Right atrium auricular region (tissue), 2 donors: Measurements from ENCODE around the gene TSNAX. TPM values are rescaled to one million over a fixed set of nuclear protein-coding genes. Genes with fewer than 3 reads are reported as not detected.
"Not testable (repeated sequence)": the region's sequence is repeated elsewhere in the genome, so short reads cannot be mapped to it uniquely, and the experiment has no call there.

Experiments
- DNase-seq: peaks from one replicate; pipeline ENCODE4 v3.0.0-alpha.2; 2019; ENCODE audit warnings: low spot score
- H3K27ac ChIP-seq, 2 donors: fragments of 200-600 bp; sonication (generic); 1 replicate in 1 of 2; 2 replicates in 1 of 2; pipeline ENCODE4 v1.5.1; 2016 to 2019
- H3K27me3 ChIP-seq, 2 donors: fragments of 200-600 bp; sonication (generic); one replicate each; pipeline versions ENCODE4 v1.5.1 to v1.6.0; 2017 to 2019
- H3K36me3 ChIP-seq: fragments of 200-600 bp; sonication (generic); one replicate; pipeline ENCODE4 v1.5.1; 2016
- H3K4me1 ChIP-seq, 2 donors: fragments of 200-600 bp; sonication (generic); one replicate each; pipeline versions ENCODE4 v1.5.1 to v1.6.0; 2017 to 2019
- H3K4me3 ChIP-seq, 2 donors: fragments of 200-600 bp; sonication (generic); 1 replicate in 1 of 2; 2 replicates in 1 of 2; pipeline ENCODE4 v1.5.1; 2017 to 2019; ENCODE audit warnings: mild to moderate bottlenecking in 1 of 2, moderate library complexity in 1 of 2
- H3K9me3 ChIP-seq, 2 donors: fragments of 200-600 bp; sonication (generic); one replicate each; pipeline ENCODE4 v1.5.1; 2019
- total RNA-seq, 2 donors: library from RNA; depleted of rRNA; stranded (reverse); fragments of >200 nt; gene quantifications; one replicate each; pipeline ENCODE4 v1.1.0, GENCODE V29; 2016
- TF ChIP-seq, protein P1 (sequence below), 2 donors: fragments of 200-600 bp; sonication (generic); IDR thresholded peaks; one replicate each; pipeline ENCODE4 v1.5.1; 2019; ENCODE audit warnings: antibody characterized with exemption in 2 of 2

Gene TSNAX
- total RNA-seq, 2 donors from 2014 or later, result 19.5 to 26.3 TPM

DNA sequence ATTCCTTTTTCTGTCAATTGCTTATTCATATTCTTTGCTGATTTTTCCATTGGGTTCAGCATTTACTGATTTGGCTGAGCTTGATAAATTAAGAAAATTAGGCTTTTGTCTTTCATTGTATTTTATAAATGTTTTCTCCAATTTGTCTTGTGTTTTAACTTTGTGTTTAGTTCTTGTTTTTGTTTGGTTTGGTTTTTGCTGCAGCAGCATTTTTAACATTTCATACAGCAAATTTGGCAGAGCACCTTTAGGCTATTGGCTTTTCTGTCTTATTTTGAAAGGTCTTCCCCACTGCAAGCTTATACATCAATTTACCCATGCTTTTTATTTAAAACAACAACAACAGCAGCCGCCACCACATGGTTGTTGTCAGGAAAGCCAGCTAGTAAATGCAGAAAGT lies 64.3 kb downstream of the TSNAX start:
- H3K4me3 ChIP-seq, result no peak overlapping the region
- H3K4me1 ChIP-seq, result no peaks in the 10 kb centered on the region
- no peak overlapping the region for H3K27ac ChIP-seq
- H3K9me3 ChIP-seq, result no peaks in the 10 kb centered on the region
- no peaks in the 10 kb centered on the region for H3K36me3 ChIP-seq
- H3K27me3 ChIP-seq, result no peaks in the 10 kb centered on the region
- DNase-seq, result no peak
- TF ChIP-seq, protein P1, sequence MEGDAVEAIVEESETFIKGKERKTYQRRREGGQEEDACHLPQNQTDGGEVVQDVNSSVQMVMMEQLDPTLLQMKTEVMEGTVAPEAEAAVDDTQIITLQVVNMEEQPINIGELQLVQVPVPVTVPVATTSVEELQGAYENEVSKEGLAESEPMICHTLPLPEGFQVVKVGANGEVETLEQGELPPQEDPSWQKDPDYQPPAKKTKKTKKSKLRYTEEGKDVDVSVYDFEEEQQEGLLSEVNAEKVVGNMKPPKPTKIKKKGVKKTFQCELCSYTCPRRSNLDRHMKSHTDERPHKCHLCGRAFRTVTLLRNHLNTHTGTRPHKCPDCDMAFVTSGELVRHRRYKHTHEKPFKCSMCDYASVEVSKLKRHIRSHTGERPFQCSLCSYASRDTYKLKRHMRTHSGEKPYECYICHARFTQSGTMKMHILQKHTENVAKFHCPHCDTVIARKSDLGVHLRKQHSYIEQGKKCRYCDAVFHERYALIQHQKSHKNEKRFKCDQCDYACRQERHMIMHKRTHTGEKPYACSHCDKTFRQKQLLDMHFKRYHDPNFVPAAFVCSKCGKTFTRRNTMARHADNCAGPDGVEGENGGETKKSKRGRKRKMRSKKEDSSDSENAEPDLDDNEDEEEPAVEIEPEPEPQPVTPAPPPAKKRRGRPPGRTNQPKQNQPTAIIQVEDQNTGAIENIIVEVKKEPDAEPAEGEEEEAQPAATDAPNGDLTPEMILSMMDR (IDR thresholded peaks at IDR 0.05), result no peak

DNA sequence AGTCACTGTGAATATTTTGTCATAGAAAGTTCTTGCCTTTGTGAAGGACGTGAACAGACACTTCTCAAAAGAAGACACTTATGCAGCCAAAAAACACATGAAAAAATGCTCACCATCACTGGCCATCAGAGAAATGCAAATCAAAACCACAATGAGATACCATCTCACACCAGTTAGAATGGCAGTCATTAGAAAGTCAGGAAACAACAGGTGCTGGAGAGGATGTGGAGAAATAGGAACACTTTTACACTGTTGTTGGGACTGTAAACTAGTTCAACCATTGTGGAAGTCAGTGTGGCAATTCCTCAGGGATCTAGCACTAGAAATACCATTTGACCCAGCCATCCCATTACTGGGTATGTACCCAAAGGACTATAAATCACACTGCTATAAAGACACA lies 64.8 kb downstream of the TSNAX start:
- not testable (repeated sequence) for H3K4me1 ChIP-seq, H3K27ac ChIP-seq, H3K4me3 ChIP-seq, DNase-seq, H3K27me3 ChIP-seq, H3K36me3 ChIP-seq, H3K9me3 ChIP-seq

DNA sequence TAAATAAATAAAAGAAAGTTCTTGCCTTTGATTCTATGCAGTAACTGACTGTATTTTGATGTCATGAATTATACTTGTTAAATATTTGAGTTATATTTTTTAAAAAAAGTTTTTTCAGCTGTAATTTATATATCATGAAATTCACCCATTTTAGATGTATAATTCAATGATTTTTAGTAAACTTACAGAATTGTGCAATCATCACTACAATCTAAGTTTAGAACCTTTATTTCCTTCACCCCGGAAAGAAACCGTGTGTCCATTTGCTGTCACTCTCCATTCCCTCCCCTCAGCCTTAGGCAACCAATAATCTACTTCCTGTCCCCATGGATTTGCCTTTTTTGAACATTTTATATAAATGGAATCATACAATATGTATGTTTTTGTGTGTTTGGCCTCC lies 65.7 kb downstream of the TSNAX start:
- no peak overlapping the region for H3K27ac ChIP-seq
- TF ChIP-seq, protein P1 (IDR thresholded peaks at IDR 0.05), result no peak
- H3K9me3 ChIP-seq, result no peaks in the 10 kb centered on the region
- no peak for DNase-seq
- H3K4me3 ChIP-seq, result no peak overlapping the region
- no peaks in the 10 kb centered on the region for H3K36me3 ChIP-seq
- H3K27me3 ChIP-seq, result no peaks in the 10 kb centered on the region
- no peaks in the 10 kb centered on the region for H3K4me1 ChIP-seq

GRCh38 chr1:231594749-231595148 lies 66.3 kb downstream of the TSNAX start:
- H3K27me3 ChIP-seq, result no peaks in the 10 kb centered on the region
- TF ChIP-seq, protein P1 (IDR thresholded peaks at IDR 0.05), result no peak
- no peak for DNase-seq
- H3K27ac ChIP-seq, result no peak overlapping the region
- no peaks in the 10 kb centered on the region for H3K9me3 ChIP-seq
- H3K4me1 ChIP-seq, result no peaks in the 10 kb centered on the region
- H3K4me3 ChIP-seq, result no peak overlapping the region
- H3K36me3 ChIP-seq, result no peaks in the 10 kb centered on the region

- no peaks in the 10 kb centered on the region for H3K27me3 ChIP-seq
- no peak overlapping the region for H3K4me3 ChIP-seq
- no peak for DNase-seq
- peaks cover 0 to 6% of the 10 kb centered on the region in 2 donors for H3K4me1 ChIP-seq
- no peak overlapping the region for H3K27ac ChIP-seq
- H3K9me3 ChIP-seq, result no peaks in the 10 kb centered on the region
- TF ChIP-seq, protein P1 (IDR thresholded peaks at IDR 0.05), result no peak
- H3K36me3 ChIP-seq, result no peaks in the 10 kb centered on the region
Observed at GRCh38 chr1:231596337-231596791, 67.9 kb downstream of the TSNAX start.

DNA sequence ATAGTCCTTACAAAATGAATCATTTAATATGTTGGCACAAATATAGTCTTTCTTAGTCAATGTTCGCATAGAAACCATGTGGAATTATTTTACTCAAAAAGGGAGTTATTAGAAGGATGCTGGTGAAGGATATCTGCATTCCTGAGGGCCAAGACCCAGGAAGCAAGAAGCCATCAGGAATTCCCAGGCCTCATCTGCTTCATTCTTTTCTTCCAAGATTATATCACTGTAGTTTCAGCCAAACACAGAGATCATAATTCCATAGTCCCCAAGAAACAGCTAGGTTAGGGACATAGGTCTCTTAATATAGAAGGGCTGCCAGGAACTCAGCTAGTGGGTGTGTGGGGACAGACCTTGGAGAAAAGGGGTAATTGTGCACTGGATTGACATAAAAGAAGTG lies 69.5 kb downstream of the TSNAX start:
- no peak for DNase-seq
- Histone ChIP-seq H3K4me3 (no peak overlapping the region), H3K4me1 (peaks cover 0 to 22% of the 10 kb centered on the region in 2 donors), H3K27me3 (no peaks in the 10 kb centered on the region), H3K27ac (no peak overlapping the region), H3K9me3 (no peaks in the 10 kb centered on the region), H3K36me3 (no peaks in the 10 kb centered on the region)
- TF ChIP-seq, protein P1 (IDR thresholded peaks at IDR 0.05), result no peak
